ENCODE data around the gene UPF1.

UPF1 gene

DNA sequence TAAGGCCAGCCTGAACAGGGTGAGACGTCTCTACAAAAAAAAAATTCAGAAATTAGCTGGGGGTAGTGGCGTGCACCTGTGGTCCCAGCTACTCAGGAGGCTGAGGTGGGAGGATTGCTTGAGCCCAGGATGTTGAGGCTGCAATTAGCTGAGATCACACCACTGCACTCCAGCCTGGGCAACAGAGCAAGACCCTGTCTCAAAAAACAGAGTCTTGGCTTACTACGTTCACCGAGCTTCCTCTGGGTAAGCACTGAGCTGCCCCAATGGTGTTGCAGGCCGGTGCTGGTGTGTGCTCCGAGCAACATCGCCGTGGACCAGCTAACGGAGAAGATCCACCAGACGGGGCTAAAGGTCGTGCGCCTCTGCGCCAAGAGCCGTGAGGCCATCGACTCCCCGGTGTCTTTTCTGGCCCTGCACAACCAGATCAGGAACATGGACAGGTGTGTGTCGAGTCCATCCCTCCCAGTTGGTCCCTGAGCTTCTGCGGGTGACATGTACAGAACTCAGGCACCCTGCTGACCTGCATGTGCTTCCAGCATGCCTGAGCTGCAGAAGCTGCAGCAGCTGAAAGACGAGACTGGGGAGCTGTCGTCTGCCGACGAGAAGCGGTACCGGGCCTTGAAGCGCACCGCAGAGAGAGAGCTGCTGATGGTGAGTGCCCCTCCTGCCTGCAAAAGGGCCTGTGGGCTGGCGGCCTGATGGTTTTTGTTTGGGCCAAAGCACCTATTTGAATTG is 24.1 kb downstream of the UPF1 start:
- no peak for DNase-seq

DNA sequence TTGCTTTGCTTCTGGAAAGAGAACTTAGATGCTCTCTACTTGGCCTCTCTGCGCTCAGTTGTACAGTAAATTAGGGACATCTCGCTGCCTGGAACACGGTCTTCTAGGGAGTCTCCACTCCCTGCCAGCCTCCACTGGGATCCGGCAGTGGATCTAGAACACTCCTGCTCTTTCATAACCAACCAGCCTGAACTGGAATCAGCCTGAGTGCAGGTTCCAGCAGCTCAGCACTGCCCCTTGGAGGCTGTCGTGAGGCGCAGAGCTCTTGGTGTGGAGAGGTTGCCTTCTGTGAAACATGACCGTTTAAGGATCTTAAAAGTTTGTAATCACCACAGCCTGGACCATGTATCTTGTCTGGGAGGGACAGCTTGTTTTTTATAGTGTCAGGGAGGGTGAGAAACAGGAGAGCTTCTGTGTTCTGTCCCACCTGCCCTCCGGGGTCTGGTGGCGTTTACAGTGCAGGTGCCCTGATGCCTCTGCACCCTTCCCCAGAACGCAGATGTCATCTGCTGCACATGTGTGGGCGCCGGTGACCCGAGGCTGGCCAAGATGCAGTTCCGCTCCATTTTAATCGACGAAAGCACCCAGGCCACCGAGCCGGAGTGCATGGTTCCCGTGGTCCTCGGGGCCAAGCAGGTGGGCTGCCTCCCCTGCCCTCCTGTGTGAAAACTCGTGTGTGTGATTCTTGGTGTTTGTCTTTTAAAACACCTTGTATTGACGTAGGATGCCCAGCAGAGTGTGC is 24.8 kb downstream of the UPF1 start:
- peak in 38 of 51 donors; percentile 7 to 81 (median 48) for DNase-seq

DNA sequence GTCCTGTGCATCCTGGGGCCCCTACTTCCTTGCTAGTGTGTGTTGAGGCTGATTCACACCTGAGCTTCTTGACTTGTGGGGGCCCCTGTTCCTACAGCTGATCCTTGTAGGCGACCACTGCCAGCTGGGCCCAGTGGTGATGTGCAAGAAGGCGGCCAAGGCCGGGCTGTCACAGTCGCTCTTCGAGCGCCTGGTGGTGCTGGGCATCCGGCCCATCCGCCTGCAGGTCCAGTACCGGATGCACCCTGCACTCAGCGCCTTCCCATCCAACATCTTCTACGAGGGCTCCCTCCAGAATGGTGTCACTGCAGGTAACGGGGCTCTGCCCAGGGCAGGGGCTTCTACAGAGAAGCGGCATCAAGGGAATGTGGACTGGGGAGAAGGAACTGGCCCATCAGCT is 25.5 kb downstream of the UPF1 start:
- DNase-seq: no peak

DNA sequence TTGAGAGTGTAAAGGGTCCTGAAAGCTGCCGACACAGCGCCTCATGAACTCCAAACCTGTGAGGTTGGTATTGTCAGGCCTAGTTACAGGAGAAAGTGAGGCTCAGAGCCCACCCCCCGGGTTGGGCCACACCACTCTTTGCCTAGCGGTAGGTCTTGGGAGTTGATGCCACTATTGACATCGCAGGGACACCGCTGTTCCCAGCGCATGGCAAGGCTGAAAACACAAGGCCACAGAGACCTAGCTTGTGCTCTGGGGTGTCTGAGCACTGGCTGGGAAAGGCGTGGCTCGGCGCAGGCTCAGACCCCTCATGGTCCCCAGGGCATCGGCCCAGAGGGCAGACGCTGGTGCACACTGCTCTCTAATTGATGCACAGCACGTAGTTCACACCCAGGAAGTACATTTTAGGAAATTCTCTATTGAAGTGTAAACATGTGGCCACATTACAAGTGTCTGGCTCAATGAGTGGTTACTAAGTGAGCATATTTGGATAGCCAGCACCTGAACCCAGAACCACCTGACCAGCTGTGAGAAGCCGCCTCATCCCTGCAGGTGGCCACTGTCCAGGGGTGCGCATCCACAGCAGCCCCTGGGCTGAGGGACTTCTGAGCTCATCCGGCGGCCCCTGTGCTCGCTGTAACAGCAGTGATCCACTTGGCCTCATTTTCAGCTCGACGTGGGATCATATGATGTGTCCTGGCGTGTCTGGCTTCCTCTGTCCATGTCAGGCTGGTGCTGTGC is 27.3 kb downstream of the UPF1 start:
- DNase-seq: no peak

DNA sequence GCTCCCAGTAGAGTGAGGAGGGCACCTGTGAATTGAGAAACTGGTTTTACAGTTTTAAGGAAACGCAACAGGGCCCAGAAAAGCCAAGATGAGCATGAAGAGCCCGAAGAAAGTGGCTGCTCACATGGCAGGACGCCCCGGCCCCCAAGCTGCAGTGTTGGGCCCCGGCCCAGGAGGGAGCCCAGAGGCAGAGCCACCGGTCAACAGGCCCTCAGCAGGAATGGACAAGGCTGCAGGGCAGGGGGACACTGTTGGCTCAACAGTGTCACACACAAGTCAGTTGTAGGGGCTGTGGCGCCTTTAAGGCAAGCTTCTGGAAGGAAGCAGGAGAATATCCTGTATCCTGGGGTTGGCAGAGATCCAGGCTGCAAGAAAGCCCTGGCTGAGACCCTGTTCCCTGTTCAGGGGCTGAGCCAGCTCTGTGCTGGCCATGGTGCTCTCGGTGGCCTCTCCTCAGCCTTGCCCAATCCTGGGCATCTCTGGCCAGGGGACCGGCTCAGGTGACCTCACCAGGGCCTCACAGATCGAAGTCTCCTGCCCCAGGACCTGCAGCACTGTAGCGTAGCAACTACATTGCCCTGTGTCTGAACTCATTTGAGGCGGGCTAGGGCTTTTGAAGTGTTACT is 28.0 kb downstream of the UPF1 start:
- DNase-seq: peak in 17 of 51 donors; percentile 5 to 42 (median 30)

DNA sequence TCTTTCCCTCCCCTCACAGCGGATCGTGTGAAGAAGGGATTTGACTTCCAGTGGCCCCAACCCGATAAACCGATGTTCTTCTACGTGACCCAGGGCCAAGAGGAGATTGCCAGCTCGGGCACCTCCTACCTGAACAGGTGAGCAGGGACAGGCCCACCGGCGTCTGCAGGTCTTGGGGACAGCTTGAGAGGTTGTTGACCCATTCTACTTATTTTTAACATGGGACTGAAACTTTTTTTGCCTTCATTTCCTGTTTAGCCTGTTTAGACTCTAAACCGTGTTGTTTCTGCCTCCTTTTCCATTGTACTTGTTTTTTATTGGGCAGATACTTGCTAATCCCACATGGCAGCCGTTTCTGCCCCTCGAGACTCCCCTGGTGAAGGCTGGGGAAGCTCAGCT is 28.5 kb downstream of the UPF1 start:
- no peak for DNase-seq

DNA sequence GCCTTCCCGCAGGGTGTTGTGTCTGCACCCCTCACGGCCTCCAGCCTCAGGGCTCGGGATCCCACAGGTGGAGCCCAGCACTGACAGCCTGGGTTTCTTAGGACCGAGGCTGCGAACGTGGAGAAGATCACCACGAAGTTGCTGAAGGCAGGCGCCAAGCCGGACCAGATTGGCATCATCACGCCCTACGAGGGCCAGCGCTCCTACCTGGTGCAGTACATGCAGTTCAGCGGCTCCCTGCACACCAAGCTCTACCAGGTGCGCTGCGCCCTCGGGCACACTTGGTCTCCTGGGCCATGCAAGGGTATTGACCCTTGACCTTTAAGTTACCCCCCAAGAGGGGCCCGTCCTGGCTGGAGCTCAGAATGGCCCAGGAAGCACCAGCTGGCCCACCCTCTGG is 29.0 kb downstream of the UPF1 start:
- DNase-seq: no peak

DNA sequence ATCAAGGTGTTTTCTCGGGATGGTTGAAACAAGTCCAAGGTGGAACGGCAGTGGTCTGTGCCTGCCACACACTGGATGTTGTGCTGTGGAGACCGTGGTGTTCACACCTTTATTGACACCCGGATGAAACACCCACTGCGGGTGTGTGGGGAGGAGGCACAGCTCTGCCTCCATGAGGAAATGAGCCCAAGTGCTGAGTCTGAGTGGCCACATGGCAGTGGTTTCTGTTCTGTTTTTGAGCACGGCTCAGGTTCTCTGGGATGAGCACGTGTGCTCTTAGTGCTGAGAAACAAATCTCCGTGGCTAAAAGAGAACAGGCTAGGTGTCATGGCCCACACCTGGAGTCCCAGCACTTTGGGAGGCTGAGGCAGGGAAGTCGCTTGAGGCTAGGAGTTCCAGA is 29.5 kb downstream of the UPF1 start:
- peak in 2 of 51 donors; percentile 8 to 12 for DNase-seq

DNA sequence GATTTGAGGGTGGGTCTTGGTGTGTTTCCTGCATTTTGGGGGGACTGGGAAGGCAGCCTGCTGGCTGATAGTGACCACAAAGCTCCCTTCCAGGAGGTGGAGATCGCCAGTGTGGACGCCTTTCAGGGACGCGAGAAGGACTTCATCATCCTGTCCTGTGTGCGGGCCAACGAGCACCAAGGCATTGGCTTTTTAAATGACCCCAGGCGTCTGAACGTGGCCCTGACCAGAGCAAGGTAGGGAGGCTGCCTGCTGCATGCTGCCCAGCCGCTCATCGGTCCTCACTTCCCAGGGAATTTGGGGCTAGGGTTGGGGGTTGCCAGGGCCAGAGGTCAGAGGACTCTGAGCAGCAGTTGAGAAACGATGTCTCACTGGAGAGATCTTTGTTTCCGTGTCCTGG is 30.2 kb downstream of the UPF1 start:
- DNase-seq: no peak

DNA sequence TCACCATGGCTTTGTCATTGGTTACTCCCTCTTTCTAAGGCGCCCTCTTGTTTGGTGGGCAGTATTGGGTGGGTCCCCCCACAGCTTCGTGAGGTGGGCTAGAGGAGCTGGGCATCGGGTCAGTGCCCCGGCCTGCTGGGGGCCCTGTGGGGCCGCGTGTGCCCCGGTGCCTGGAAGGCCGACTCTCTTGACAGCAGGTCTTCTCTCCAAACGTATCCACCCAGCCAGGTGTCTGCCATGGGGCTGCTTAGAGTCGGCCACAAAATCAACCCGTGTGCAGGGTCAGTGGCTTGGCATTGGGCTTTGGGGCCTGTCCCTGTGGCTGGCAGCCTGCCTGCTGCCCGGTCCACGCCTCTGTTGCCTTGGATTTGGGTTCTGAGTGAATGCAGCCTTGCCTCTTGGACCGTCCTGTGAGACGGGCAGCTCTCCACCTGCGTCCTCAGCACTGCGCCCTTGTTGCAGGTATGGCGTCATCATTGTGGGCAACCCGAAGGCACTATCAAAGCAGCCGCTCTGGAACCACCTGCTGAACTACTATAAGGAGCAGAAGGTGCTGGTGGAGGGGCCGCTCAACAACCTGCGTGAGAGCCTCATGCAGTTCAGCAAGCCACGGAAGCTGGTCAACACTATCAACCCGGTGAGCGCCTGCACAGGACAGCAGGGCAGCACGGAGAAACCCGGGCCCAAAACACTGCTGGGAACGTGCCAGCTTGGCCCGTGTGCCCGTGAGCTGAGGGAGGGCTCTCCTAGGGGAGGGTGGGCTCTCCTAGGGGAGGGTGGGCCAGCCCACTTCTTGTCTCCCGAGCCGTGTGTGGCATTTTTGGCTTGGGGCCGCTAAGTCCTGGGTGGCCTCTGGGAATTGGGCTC is 31.4 kb downstream of the UPF1 start:
- DNase-seq: peak in 3 of 51 donors; percentile 14 to 25 (median 24)

DNA sequence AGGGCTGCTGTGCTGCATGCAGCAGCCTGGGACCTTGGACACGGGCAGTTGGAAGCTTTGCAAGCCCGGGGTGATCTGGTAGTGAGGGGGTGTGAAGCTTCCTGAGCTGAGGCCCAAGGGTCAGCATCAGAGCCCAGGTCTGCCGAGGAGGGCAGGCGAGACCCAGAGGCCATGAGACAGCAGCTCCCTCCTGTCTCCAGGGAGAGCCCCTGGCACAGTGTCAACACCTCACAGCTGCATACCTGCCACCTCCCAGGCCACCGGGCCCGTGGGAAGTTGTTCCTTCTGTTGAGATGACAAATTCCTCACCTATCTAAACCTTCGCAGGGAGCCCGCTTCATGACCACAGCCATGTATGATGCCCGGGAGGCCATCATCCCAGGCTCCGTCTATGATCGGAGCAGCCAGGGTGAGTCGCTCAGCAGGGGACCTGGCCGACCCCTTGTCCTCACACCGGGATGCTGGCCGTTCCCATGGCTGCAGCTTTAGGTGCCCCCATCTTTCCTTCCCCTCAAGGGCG is 32.1 kb downstream of the UPF1 start:
- DNase-seq: no peak

DNA sequence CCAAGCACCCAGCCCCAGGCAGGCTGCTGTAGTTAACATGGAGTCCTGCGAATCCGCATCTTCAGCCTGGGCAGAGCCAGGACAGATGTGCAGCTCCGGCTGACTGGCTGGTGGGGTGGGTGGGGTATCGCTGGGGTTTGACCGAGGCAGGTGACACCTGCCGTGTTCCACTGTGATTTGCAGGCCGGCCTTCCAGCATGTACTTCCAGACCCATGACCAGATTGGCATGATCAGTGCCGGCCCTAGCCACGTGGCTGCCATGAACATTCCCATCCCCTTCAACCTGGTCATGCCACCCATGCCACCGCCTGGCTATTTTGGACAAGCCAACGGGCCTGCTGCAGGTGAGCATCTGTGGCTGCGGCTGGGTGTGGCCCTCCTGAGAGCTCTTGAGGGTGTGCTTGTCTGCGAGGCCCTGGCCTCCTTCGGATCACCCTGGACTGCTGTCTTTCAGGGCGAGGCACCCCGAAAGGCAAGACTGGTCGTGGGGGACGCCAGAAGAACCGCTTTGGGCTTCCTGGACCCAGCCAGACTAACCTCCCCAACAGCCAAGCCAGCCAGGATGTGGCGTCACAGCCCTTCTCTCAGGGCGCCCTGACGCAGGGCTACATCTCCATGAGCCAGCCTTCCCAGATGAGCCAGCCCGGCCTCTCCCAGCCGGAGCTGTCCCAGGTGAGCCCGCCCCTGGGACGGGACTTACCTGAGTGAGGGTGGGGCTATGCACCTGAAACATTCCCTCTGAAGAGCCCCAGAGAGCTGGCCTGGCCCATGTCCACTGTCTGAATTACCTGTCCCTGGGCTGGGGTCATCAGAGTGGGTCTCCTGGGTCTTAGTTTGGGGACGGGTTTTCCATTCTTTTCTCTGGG is 33.6 kb downstream of the UPF1 start:
- DNase-seq: no peak

DNA sequence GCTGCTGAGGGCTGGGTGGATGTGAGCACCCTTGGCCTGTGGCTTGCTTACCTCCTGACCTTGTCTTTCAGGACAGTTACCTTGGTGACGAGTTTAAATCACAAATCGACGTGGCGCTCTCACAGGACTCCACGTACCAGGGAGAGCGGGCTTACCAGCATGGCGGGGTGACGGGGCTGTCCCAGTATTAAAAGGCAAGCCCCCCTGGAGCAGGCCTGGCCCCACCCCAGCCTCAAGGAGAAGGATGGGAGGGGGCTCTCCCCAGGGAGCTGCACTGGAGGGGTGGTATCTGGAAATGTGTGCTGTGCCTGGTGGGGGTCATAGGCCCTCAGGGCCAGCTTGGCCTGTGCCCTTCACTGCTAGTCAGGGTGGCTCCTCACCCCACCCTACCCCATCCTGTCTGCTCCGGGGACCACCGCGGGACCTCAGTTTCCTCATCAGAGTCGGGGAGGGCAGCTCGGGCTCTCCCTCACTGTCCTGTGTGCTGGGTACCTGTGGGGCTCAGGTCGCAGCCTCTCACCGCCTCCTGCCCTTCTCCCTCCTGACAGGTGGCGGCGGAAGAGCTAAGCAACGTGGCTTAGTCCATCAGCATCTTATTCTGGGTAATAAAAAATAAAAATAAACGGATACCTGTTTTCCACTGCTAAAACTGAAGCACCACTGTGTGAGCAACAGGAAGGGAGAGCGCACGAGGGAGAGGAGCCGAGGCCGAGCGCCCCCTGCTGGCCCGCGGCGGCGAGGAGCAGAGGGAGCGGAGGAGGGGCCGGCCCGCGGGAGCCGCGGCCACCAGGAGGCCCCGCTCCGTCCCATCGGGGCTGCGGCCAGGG is 34.4 kb downstream of the UPF1 start:
- DNase-seq: peak in 40 of 51 donors; percentile 9 to 82 (median 46)

DNA sequence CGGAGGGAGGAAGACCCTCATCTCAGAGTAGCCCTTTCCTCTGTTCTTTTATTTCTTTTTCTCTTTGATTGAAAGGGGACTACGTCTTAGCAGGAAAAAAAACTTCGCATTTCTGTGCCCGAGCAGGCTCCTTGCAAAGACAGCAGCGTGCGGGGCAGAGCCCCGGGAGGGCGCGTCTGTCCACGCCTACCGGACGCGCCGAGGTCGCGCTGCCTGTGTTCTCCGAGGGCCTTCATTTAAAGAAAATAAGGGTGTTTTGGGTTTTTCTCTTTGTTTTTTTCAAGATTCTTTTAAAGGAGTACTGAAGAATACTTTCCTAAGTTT is 35.0 kb downstream of the UPF1 start:
- no peak for DNase-seq

DNA sequence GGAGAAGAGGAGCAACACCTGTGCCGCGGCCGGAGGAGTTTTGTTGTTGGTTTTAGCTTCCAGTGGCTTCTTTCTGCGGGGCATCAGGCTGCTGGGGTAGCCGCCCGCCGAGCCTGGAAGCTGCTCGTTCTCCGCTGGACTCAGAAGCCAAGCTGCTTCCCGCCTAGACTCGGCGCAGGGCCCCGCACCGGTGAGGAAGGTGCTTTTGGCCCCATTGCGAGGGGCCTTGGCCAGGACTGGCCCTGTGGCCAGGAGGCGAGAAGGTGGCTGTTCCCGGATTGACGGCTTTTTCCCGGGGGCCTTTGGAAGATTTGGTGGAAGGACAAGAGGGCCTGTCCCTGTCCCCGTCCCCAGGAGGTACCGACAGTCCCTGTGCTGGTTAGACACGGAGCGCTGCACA is 35.4 kb downstream of the UPF1 start:
- peak in 1 of 51 donors; percentile 29 for DNase-seq

DNA sequence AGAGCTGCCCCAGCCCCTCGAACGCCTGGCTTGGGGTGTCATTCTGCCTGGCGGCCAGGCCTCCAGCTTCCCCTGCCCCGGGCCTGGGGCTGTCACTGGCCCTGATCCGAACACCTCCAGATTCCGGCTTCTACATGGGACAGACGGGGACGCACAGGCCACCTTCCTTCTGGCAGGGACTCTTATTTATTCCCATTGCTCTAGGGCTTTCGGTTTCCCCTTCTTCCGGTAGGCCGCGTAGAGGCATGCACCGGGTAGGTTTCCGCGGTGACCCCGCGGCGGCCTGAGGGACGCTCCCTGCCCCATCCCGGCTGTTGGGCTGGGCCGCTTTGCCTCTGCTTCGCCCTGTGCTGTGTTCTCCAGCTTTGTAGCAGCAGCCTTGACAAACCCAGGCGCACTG is 36.0 kb downstream of the UPF1 start:
- DNase-seq: peak in 4 of 51 donors; percentile 2 to 39 (median 21)

DNA sequence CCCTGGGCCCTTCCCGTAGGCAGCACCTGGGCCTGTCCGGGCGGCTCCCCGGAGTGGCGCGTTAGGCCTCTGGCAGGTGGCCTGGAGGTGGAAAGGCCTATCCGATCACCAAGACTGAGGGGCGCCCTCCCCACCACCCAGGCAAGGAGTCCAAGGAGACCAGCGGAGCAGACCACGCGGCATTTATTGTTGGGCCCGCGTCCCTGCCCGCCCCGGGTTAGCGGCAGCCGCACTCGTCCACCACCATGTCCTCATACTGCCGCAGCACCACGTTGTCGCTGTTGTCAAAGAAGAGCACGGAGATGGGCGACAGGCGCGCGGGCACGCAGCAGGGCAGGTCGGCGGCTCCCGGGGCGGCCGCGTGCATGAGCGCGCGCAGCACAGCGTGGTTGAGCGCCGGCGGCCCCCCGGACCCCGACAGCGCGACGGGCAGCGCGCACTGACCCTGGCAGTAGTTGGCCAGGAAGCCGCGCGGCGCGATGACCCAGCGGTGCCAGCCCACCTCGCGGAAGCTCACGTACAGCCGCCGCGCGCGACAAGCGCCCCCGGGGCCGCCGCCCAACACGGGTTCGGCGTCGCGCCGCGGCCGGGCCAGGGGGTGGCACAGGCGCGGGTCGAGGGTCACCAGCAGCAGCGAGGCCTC is 36.7 kb downstream of the UPF1 start:
- peak in 10 of 51 donors; percentile 5 to 55 (median 18) for DNase-seq

DNA sequence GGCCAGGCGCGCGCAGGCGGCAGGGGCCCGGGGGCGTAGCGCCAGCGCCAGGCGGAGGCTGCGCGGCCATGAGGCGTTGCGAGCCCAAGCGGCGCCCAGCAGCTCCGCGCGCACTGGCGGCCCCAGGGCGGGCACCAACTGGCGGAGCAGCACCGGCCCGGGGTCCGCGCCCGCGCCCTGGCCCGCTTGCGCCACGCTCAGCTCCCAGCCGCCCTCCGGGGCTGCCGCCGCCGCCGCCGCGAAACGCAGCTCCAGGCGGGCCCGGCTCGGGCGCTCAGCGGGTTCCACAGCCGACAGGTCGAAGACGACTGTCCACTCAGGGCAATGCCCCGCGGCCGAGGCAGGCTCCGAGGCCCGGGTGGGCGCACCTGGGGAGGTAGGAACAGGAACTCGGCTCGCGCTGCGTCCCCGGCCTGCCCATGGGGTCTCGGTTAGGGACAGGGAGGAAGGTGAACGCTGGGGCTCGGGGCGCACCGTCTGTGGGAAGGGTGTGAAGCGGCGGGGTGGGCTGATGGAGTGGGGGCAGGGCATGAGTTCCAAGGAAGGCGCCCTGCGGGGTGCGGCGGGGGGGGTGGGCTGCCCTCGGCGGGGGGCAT is 37.4 kb downstream of the UPF1 start:
- no peak for DNase-seq

All from hypothalamus (tissue), 51 donors.